ENCODE measurements around the gene TTC34.

GRCh38 chr1:2596530-2597333 lies 204.8 kb downstream of the TTC34 start:
- TF ChIP-seq CTCF (conservative IDR thresholded peaks at IDR 0.05; ENCODE audit: low read depth, low read length): no peak
- TF ChIP-seq POLR2A (IDR thresholded peaks at IDR 0.05; ENCODE audit: low read depth, low read length): no peak
- no peak for TF ChIP-seq RAD21 (IDR thresholded peaks at IDR 0.05; ENCODE audit: low read length)
- TF ChIP-seq RFX5 (IDR thresholded peaks at IDR 0.05; ENCODE audit: low read depth, low read length): no peak
- TF ChIP-seq MAZ (IDR thresholded peaks at IDR 0.05; ENCODE audit: borderline replicate concordance, low read depth, low read length): no peak
- TF ChIP-seq MAFK (IDR thresholded peaks at IDR 0.05; ENCODE audit: low read depth, low read length): no peak
- no peak for TF ChIP-seq RCOR1 (IDR thresholded peaks at IDR 0.05; ENCODE audit: insufficient replicate concordance, low read length)
- no peak for TF ChIP-seq USF2 (IDR thresholded peaks at IDR 0.05; ENCODE audit: low read depth, low read length)
- TF ChIP-seq MXI1 (IDR thresholded peaks at IDR 0.05; ENCODE audit: borderline replicate concordance, low read depth, low read length): no peak
- no peak for TF ChIP-seq ELK1 (IDR thresholded peaks at IDR 0.05; ENCODE audit: borderline replicate concordance, low read depth, low read length)
- no peak for TF ChIP-seq NFE2L2 (IDR thresholded peaks at IDR 0.05; ENCODE audit: low read depth, low read length)
- no peak for TF ChIP-seq BHLHE40 (IDR thresholded peaks at IDR 0.05; ENCODE audit: low read depth, low read length)
- TF ChIP-seq CEBPB (IDR thresholded peaks at IDR 0.05; ENCODE audit: low read depth, low read length): no peak
